ENCODE measurements around the gene CTAGE9. TPM values are rescaled to one million over a fixed set of nuclear protein-coding genes. Genes with fewer than 3 reads are reported as not detected.

The CTAGE9 gene
- total RNA-seq, 4 donors from 2014 or later: 0.75 TPM; not detected in 3

DNA sequence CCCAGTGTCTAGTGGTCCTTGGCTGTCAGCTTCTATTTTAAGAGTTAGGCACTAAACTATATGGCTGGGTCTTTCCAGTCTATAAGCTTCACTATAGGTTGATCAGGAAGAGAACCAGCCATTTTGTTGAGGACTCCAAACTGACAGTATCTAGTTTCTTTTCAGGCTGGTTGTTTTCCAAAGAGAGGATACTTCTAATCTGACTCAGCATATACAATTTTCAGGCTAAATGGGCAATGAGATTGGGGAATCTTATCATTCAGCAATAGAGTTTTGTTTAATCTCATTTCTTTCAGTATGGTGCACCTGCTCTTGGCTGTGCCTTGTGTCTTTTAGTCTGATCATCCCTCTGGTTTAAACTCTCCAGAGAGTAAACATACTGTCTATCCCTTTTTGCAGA lies 20.4 kb upstream of the CTAGE9 start:
- H3K27me3 ChIP-seq: no peaks in the 10 kb centered on the region
- H3K9me3 ChIP-seq: no peaks in the 10 kb centered on the region
- H3K27ac ChIP-seq: no peak overlapping the region
- H3K4me3 ChIP-seq (replicated peaks in 1 of 3): no peak overlapping the region
- intact Hi-C loops (cut with DNase I): no loop called here
- no peak for DNase-seq
- H3K4me1 ChIP-seq: no peaks in the 10 kb centered on the region
- no peak for TF ChIP-seq POLR2A (IDR thresholded peaks at IDR 0.05)
- TF ChIP-seq, protein P1, sequence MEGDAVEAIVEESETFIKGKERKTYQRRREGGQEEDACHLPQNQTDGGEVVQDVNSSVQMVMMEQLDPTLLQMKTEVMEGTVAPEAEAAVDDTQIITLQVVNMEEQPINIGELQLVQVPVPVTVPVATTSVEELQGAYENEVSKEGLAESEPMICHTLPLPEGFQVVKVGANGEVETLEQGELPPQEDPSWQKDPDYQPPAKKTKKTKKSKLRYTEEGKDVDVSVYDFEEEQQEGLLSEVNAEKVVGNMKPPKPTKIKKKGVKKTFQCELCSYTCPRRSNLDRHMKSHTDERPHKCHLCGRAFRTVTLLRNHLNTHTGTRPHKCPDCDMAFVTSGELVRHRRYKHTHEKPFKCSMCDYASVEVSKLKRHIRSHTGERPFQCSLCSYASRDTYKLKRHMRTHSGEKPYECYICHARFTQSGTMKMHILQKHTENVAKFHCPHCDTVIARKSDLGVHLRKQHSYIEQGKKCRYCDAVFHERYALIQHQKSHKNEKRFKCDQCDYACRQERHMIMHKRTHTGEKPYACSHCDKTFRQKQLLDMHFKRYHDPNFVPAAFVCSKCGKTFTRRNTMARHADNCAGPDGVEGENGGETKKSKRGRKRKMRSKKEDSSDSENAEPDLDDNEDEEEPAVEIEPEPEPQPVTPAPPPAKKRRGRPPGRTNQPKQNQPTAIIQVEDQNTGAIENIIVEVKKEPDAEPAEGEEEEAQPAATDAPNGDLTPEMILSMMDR (IDR thresholded peaks at IDR 0.05): no peak
- H3K36me3 ChIP-seq: no peaks in the 10 kb centered on the region

DNA sequence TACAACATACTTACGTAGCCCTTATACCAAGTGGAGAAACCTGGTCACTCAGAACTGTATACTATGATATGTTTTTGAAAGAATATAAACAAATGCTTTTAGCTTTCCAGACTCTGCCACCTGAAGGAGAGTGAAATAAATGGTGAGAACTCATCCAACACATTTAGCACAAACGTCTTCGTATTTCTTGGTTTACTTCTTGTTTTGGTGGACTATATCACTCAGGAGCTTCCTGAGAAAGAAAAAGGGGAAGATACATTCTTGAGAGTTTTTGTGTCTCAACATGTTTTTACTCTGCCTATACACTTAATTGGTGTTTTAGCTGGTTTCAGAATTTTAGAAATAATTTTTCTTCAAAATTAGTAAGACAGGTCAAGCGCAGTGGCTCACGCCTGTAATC lies 19.4 kb upstream of the CTAGE9 start:
- TF ChIP-seq, protein P1 (IDR thresholded peaks at IDR 0.05): no peak
- no peak for TF ChIP-seq POLR2A (IDR thresholded peaks at IDR 0.05)
- Histone ChIP-seq H3K27ac (no peak overlapping the region), H3K4me1 (no peaks in the 10 kb centered on the region), H3K36me3 (no peaks in the 10 kb centered on the region), H3K9me3 (no peaks in the 10 kb centered on the region), H3K4me3 (replicated peaks in 1 of 3) (no peak overlapping the region), H3K27me3 (no peaks in the 10 kb centered on the region)
- intact Hi-C loops (cut with DNase I): no loop called here
- 91 to 92% methylated on average over 5 of the region's 5 CpGs for WGBS, 2 donors
- DNase-seq: no peak

- Histone ChIP-seq H3K4me1 (no peaks in the 10 kb centered on the region), H3K9me3 (no peaks in the 10 kb centered on the region), H3K36me3 (no peaks in the 10 kb centered on the region), H3K4me3 (replicated peaks in 1 of 3) (no peak overlapping the region), H3K27me3 (no peaks in the 10 kb centered on the region), H3K27ac (no peak overlapping the region)
- intact Hi-C loops (cut with DNase I): no loop called here
- WGBS, 2 donors: 85 to 88% methylated on average over 4 of the region's 4 CpGs
- TF ChIP-seq, protein P1 (IDR thresholded peaks at IDR 0.05): no peak
- TF ChIP-seq POLR2A (IDR thresholded peaks at IDR 0.05): no peak
- DNase-seq: no peak
These were observed 18.7 kb upstream of the CTAGE9 start for GRCh38 chr6:131729550-131729949.

GRCh38 chr6:131728296-131728939 lies 17.6 kb upstream of the CTAGE9 start:
- Histone ChIP-seq H3K4me3 (replicated peaks in 1 of 3) (no peak overlapping the region), H3K36me3 (no peaks in the 10 kb centered on the region), H3K27me3 (no peaks in the 10 kb centered on the region), H3K27ac (no peak overlapping the region), H3K9me3 (no peaks in the 10 kb centered on the region), H3K4me1 (no peaks in the 10 kb centered on the region)
- TF ChIP-seq, protein P1 (IDR thresholded peaks at IDR 0.05): no peak
- TF ChIP-seq POLR2A (IDR thresholded peaks at IDR 0.05): no peak
- DNase-seq: no peak
- 88 to 91% methylated on average over 3 of the region's 3 CpGs for WGBS, 2 donors
- intact Hi-C loops (cut with DNase I): no loop called here

DNA sequence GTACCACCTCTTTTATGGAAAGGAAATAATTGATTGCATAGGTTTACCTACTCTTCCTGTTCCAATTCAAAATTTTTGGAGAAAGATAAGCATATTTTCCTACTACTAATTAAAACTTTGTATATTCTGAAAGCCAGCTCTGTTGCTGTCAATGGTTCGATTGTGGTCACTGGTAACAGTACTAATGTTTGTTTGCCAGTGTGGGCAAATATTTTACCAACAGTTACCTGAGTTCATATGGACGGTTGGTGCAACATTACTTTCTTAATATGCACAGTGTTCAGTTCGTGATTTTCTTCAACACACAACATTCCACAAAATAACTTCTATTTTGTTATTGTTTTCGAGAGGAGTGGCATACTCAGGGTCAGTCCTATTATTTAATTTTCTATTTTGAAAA lies 17.1 kb upstream of the CTAGE9 start:
- H3K36me3 ChIP-seq: no peaks in the 10 kb centered on the region
- H3K27me3 ChIP-seq: no peaks in the 10 kb centered on the region
- H3K4me3 ChIP-seq (replicated peaks in 1 of 3): no peak overlapping the region
- H3K9me3 ChIP-seq: no peaks in the 10 kb centered on the region
- DNase-seq: no peak
- H3K4me1 ChIP-seq: no peaks in the 10 kb centered on the region
- H3K27ac ChIP-seq: no peak overlapping the region
- no peak for TF ChIP-seq POLR2A (IDR thresholded peaks at IDR 0.05)
- TF ChIP-seq, protein P1 (IDR thresholded peaks at IDR 0.05): no peak
- intact Hi-C loops (cut with DNase I): no loop called here
- 89 to 92% methylated on average over 4 of the region's 4 CpGs for WGBS, 2 donors

Data from thyroid gland (tissue), 4 donors.